Chondrocyte (in vitro differentiated cells): Measurements from ENCODE around the gene CD3E. TPM values are rescaled to one million over a fixed set of nuclear protein-coding genes. Genes with fewer than 3 reads are reported as not detected.
A peak's percentile ranks its signal among the peaks of the same experiment; 100 is the strongest.

Experiments used
- DNase-seq: peaks from one replicate; pipeline ENCODE4 v3.0.0; 2021; ENCODE audit warnings: mixed read lengths, low spot score
- H3K27ac Mint-ChIP-seq: one replicate; pipeline ENCODE4 v1.8.0; 2021; ENCODE audit warnings: mild to moderate bottlenecking, moderate library complexity, mixed read lengths; ENCODE audit not compliant: unreplicated experiment
- H3K27me3 Mint-ChIP-seq: 2 replicates; pipeline ENCODE4 v1.8.0; 2021; ENCODE audit warnings: low read depth, mixed read lengths
- H3K36me3 Mint-ChIP-seq: 2 replicates; pipeline ENCODE4 v1.8.0; 2021; ENCODE audit warnings: low read depth, mixed read lengths
- H3K4me1 Mint-ChIP-seq: 2 replicates; pipeline ENCODE4 v1.8.0; 2021; ENCODE audit warnings: low read depth, mild to moderate bottlenecking, mixed read lengths
- H3K4me3 Mint-ChIP-seq: one replicate; pipeline ENCODE4 v1.8.0; 2021; ENCODE audit warnings: mild to moderate bottlenecking, moderate library complexity, mixed read lengths; ENCODE audit not compliant: unreplicated experiment
- H3K9me3 Mint-ChIP-seq: 2 replicates; pipeline ENCODE4 v1.8.0; 2021; ENCODE audit warnings: low read depth, mixed read lengths
- total RNA-seq: library from RNA; stranded (reverse); gene quantifications from 3 replicates; pipeline ENCODE4 v1.2.1, GENCODE V29; 2021
- TF ChIP-seq, protein P1 (sequence below): fragments of 200-600 bp; sonication (generic); IDR thresholded peaks from 2 replicates; pipeline ENCODE4 v1.5.0; 2021; ENCODE audit warnings: antibody characterized with exemption, mild to moderate bottlenecking, moderate library complexity

Gene CD3E
- total RNA-seq, 1 donor from 2014 or later = not detected

DNA sequence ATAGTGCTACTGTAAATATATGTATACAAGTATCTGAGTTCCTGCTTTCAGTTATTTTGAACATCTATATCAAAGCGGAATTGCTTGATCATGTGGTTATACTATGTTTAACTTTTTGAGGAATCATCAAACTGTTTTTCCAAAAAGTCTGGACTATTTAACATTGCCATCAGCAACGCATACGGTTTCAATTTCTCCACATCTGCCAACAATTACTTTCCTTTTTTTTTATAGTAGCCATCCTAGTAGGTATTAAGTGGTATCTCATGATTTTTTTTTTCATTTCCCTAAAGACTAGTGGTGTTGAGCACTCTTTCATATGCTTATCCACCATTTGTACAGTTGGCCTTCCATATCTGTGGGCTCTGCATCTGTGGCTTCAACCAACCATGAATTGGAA is 53.5 kb downstream of the CD3E start:
- Mint-ChIP-seq H3K27me3 (peaks cover 3% of the 10 kb centered on the region), H3K4me1 (peaks cover 31% of the 10 kb centered on the region), H3K9me3 (peaks cover 4% of the 10 kb centered on the region), H3K27ac (no peak overlapping the region), H3K36me3 (peaks cover 4% of the 10 kb centered on the region), H3K4me3 (no peak overlapping the region)
- TF ChIP-seq, protein P1, sequence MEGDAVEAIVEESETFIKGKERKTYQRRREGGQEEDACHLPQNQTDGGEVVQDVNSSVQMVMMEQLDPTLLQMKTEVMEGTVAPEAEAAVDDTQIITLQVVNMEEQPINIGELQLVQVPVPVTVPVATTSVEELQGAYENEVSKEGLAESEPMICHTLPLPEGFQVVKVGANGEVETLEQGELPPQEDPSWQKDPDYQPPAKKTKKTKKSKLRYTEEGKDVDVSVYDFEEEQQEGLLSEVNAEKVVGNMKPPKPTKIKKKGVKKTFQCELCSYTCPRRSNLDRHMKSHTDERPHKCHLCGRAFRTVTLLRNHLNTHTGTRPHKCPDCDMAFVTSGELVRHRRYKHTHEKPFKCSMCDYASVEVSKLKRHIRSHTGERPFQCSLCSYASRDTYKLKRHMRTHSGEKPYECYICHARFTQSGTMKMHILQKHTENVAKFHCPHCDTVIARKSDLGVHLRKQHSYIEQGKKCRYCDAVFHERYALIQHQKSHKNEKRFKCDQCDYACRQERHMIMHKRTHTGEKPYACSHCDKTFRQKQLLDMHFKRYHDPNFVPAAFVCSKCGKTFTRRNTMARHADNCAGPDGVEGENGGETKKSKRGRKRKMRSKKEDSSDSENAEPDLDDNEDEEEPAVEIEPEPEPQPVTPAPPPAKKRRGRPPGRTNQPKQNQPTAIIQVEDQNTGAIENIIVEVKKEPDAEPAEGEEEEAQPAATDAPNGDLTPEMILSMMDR = no peak
- no peak for DNase-seq

- peak within 1 kb of the TSS; percentile 90 for H3K27ac Mint-ChIP-seq
- peaks cover 31% of the 10 kb centered on the region for H3K4me1 Mint-ChIP-seq
- peak within 1 kb of the TSS; percentile 95 for H3K4me3 Mint-ChIP-seq
- peaks cover 4% of the 10 kb centered on the region for H3K36me3 Mint-ChIP-seq
- peaks cover 2% of the 10 kb centered on the region for H3K27me3 Mint-ChIP-seq
- DNase-seq = peak; percentile 97
- TF ChIP-seq, protein P1 = no peak
- H3K9me3 Mint-ChIP-seq = peaks cover 4% of the 10 kb centered on the region
Observed at GRCh38 chr11:118359295-118359958, 54.9 kb downstream of the CD3E start, which contains the start of gene UBE4A. Gene UBE4A, plus strand, starts transcription at chr11:118359600. Its CDS starts 5,481 bp downstream, at chr11:118365081.

- no peaks in the 10 kb centered on the region for H3K27me3 Mint-ChIP-seq
- H3K4me3 Mint-ChIP-seq = no peak overlapping the region
- no peaks in the 10 kb centered on the region for H3K9me3 Mint-ChIP-seq
- H3K36me3 Mint-ChIP-seq = peaks cover 11% of the 10 kb centered on the region
- H3K4me1 Mint-ChIP-seq = peaks cover 17% of the 10 kb centered on the region
- DNase-seq = no peak
- no peak overlapping the region for H3K27ac Mint-ChIP-seq
- TF ChIP-seq, protein P1 = no peak
Observed at GRCh38 chr11:118364956-118365615, 60.6 kb downstream of the CD3E start.

Other genes with a start within 250 kb of the CD3E start
- gene TMPRSS4, start 227.7 kb upstream of the CD3E start, total RNA-seq = not detected in 3 replicates
- gene SMIM35, start 217.8 kb upstream of the CD3E start, total RNA-seq = not detected in 3 replicates
- 0.28 to 0.42 TPM in 2 of 3 replicates, not detected in the other for gene SCN4B, start 151.9 kb upstream of the CD3E start, total RNA-seq
- gene SCN2B, start 128.1 kb upstream of the CD3E start, total RNA-seq = 0.12 to 0.24 TPM (median 0.13 TPM) in 3 replicates
- not detected in 3 replicates for gene JAML, start 79.7 kb upstream of the CD3E start, total RNA-seq
- 1.1 to 1.7 TPM (median 1.6 TPM) in 3 replicates for gene MPZL3, start 52.4 kb upstream of the CD3E start, total RNA-seq
- gene MPZL2, start 40.4 kb upstream of the CD3E start, total RNA-seq = not detected in 3 replicates
- gene CD3D, start 38.0 kb downstream of the CD3E start, total RNA-seq = not detected in 3 replicates
- not detected in 3 replicates for gene CD3G, start 39.6 kb downstream of the CD3E start, total RNA-seq
- gene UBE4A, start 54.9 kb downstream of the CD3E start, total RNA-seq = 39.7 to 44.2 TPM (median 39.7 TPM) in 3 replicates
- 107 to 138 TPM (median 135 TPM) in 3 replicates for gene ATP5MG, start 96.9 kb downstream of the CD3E start, total RNA-seq
- gene KMT2A, start 131.8 kb downstream of the CD3E start, total RNA-seq = 40.3 to 57.6 TPM (median 42.9 TPM) in 3 replicates
- 0.27 to 1.4 TPM in 2 of 3 replicates, not detected in the other for gene TTC36, start 222.7 kb downstream of the CD3E start, total RNA-seq
- 23.3 to 27.1 TPM (median 26.3 TPM) in 3 replicates for gene TMEM25, start 226.5 kb downstream of the CD3E start, total RNA-seq